GM18508 (cell line): ENCODE results near the gene ATP6V1C2.

Experiments
- ATAC-seq: cut with Tn5 transposase; IDR thresholded peaks from one replicate; pipeline ENCODE4 v1.9.1; 2021; ENCODE audit warnings: moderate number of reproducible peaks; ENCODE audit not compliant: insufficient read depth, unreplicated experiment

The ATP6V1C2 gene

GRCh38 chr2:10722252-10722825, 909 bp downstream of the ATP6V1C2 start:
- no peak for ATAC-seq

DNA sequence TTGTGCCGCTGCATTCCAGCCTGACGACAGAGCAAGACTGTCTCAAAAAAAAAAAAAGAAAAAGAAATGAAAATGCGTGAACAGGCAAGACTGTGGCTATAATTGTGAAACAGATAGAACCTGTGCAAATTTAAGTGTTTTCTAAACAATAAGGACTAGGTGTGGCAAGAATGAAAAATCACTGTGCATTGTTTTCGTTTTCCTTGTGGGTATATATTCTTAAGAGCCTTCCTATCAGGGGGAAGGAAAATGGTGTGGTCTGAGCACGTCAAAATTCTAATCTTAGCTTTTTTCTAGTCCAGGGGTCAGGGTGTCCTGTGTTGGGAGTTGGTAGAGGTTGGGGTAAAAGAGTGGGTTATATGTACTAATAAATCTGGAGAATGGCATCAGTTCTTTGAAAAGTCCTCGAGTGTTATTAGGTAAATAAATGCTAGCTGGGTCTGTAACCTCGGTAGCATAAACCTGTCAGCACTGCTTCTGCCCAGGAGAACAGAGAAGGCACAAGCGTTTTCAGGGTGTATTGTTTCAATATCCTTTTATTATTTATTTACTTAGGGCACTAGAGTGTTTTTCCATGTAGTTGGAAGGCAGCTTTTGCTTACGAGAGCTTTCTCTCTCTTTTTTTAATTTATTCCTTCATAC, 11.6 kb downstream of the ATP6V1C2 start:
- no peak for ATAC-seq

GRCh38 chr2:10733566-10733925, 12.1 kb downstream of the ATP6V1C2 start:
- ATAC-seq: no peak

GRCh38 chr2:10733980-10734379, 12.6 kb downstream of the ATP6V1C2 start:
- no peak for ATAC-seq

DNA sequence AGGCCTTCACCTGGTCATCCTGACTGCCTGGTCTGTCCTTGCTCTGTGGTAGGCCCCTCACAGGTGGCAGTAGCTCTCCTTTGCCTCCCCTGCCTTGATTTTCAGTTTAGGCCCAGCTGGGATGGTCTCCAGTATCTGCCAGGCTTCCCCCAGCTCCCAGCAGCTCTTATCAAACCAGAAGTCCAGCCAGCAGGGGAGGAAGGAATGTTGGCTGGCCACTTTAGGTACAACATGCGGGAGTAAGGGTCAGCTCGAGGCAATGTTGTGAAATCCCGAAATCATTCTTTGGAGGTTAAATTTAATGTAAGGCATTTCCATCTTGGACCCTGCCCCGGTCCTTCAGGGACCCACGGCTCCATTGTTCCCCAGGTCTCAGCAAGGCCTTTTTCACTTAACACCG, 16.8 kb downstream of the ATP6V1C2 start:
- no peak for ATAC-seq

DNA sequence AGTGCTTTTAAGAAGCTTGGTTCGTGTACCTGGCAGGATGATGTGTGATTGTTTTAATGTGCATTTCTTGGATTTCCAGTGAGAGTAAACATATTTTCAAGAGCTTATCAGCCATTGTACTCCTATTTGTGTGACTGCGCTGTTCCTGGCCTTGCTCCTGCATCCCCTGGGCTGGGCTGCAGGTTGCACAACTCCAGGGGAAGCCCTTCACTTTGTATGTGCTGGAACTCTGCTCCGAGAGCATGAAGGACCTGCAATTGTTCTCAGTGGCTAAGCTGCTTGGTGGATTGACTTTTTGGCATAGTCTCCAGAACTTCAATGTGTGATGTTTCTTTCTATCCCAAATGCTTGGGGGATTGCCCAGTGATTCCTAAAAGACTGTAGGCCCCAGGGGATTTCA, 18.8 kb downstream of the ATP6V1C2 start:
- ATAC-seq: no peak

GRCh38 chr2:10741139-10741538, 19.7 kb downstream of the ATP6V1C2 start:
- ATAC-seq: no peak

GRCh38 chr2:10742666-10743065, 21.2 kb downstream of the ATP6V1C2 start:
- ATAC-seq: no peak

DNA sequence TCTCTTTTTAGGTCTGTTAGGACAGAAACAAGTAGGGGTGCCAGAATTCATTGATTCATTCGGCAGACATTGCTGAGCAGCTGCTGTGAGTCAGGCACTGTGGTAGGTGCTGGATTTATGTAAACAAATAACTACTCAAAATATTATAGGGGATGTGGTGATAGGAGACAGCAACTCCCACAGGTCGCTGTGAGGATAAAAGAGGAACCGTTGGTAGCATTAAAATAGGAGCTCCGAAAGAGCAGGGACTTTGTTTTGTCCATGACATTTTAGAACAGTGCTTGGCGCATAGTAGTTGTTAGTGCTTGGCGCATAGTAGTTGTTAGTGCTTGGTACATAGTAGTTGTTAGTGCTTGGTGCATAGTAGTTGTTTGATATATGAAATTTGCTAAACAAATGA, 29.2 kb downstream of the ATP6V1C2 start:
- ATAC-seq: no peak

DNA sequence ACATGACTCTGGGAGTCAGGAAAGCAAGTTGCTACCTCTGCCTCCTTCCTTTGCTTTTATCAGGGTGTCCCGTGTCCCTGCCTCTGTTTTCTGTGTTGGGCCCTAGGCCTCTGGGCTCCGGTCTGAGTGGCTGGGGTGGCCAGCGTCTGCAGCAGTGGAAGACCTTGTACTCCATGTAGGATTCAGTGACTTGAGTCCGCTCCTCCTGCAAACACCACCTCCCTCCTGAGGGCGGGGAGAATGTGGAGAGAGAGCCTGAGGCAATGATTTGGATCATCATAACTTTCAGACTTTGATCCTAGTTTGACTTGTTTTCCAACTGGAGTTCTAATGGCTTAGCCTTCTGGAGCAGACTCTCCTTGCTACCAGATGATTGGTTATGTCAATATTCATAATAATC, 30.8 kb downstream of the ATP6V1C2 start:
- no peak for ATAC-seq

- ATAC-seq: no peak
Observed at GRCh38 chr2:10753156-10753555, 31.7 kb downstream of the ATP6V1C2 start.

DNA sequence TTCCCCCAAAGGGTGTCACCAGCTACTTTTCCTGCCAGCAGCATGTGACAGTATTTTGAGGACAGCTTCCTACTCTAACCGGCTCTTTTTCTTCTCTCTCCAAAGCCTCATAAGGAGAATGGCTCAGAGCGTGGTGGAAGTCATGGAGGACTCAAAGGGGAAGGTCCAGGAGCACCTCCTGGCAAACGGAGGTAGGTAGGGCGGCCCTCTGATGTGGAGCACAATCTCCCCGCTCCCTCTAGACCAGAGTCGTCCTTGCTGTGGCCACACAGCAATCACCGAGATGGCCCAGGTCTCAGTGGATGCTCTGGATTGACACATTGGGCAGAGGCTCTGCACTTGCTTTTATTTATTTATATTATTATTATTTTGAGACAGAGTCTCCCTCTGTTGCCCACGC, 32.4 kb downstream of the ATP6V1C2 start:
- ATAC-seq: no peak

DNA sequence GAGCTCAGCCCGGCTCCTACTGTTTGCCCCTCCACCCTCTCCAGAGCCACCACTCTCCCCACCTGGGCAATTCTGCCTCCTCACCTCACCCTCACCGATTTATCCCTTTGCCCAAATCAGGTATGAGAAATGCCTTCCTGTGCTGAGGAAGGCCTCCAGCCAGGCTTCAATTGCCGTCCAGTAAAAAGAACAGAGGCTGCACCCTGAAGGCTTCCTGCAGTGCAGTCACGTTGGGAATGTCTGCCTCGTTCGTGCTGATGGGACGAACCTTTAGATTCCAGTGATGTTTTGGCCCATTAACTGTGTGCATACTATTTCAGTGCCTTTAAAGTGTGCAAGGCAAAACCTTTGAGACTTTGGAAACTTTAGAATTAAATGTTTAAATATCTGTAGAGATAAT, 34.2 kb downstream of the ATP6V1C2 start:
- no peak for ATAC-seq

GRCh38 chr2:10757814-10758286, 36.4 kb downstream of the ATP6V1C2 start:
- no peak for ATAC-seq

DNA sequence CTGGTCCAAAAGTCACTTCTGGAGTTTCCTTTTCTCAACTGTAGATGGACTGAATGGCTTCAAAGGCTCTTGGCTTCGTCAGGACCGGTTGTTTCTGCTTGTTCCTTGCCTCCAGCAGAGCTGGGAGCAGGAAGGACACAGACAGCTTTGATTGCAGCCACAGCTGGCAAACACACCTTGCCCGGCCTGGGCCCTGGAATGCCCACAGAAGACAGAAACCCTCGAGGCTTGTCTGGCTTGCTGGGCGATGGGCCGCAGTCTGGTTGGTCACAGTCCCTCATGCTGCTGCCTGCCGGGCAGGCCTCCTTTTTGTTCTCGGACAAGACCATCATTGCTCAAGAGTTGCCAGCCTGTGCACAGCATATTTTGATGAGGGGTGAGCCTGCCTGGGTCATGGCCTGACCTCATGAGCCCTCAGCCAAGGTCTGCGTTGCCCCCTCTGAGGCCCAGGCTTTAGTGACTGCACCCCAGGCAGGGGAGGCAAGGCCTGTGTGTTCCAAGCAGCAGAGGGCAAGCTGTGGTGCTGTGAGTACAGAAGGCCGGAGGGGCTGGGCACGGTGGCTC, 37.8 kb downstream of the ATP6V1C2 start:
- ATAC-seq: no peak

DNA sequence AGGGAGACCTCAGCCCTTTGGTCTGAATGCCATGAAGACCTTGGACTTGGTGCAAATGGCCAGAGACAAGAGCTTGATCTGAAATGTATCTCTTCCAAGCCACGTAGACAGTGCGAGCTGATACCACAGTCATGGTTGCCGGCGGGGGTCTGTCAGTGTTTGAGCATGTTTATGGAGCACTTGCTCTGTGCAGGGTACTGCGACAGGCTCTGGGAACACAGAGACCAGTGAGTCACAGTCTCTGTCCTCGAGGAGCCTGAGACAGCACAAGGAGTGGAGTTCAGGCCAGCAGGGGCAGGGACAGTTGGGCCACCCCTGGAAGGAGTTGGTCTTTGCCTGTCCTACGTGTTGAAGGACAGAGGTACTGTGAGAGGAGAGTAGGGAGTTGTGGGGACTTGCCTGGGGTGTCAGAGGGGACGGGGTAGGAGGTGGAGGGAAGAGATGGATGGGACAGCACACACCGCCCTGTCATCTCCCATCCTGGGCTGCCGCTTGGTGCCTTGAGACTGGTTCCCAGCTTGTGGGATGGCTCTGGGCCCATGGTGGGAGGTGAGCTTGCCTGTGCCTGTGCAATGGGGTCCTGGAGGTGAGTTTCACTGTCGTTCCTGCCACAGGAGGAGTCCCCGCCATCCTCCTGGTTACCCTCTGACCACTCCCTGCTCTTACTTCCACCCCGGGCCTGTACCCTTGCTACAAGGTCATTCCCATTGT, 39.5 kb downstream of the ATP6V1C2 start:
- ATAC-seq: no peak

- ATAC-seq: no peak
Observed at GRCh38 chr2:10761591-10761990, 40.2 kb downstream of the ATP6V1C2 start.

- no peak for ATAC-seq
Observed at GRCh38 chr2:10762651-10763460, 41.4 kb downstream of the ATP6V1C2 start.

- no peak for ATAC-seq
Observed at GRCh38 chr2:10763461-10763800, 42.0 kb downstream of the ATP6V1C2 start.

DNA sequence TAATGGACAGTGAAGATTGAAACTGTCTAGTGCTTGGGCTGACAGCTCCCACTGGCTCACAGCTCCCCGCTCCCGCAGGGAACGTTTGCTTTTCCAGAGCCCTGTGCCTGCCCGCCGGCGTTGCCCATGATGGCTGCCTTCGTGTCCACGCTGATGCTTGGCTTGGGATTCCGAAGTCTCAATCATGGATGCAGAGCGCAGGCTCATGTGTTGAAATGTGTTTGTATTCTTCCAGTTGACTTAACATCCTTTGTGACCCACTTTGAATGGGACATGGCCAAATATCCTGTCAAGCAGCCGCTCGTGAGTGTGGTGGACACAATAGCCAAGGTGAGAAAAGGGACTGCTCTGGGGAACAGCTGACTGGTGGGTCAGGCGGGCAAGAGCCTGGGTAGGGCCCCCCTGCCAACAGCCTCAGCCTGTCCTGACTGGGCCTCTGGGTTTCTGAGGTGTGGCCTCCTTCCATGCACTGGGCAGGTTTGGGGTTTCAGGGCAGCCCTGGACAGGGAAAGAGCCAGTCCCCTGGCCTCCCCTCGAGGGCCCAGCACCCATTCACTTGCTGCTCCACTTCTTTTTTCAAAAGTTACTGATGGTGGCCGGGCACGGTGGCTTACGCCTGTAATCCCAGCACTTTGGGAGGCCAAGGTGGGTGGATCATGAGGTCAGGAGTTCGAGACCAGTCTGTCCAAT, 42.8 kb downstream of the ATP6V1C2 start:
- no peak for ATAC-seq
